ENCODE measurements around the gene SAMD4A. TPM values are rescaled to one million over a fixed set of nuclear protein-coding genes. Genes with fewer than 3 reads are reported as not detected.

The SAMD4A gene, protein sequence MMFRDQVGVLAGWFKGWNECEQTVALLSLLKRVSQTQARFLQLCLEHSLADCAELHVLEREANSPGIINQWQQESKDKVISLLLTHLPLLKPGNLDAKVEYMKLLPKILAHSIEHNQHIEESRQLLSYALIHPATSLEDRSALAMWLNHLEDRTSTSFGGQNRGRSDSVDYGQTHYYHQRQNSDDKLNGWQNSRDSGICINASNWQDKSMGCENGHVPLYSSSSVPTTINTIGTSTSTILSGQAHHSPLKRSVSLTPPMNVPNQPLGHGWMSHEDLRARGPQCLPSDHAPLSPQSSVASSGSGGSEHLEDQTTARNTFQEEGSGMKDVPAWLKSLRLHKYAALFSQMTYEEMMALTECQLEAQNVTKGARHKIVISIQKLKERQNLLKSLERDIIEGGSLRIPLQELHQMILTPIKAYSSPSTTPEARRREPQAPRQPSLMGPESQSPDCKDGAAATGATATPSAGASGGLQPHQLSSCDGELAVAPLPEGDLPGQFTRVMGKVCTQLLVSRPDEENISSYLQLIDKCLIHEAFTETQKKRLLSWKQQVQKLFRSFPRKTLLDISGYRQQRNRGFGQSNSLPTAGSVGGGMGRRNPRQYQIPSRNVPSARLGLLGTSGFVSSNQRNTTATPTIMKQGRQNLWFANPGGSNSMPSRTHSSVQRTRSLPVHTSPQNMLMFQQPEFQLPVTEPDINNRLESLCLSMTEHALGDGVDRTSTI
- 11.3 and 13.0 TPM in 2 replicates for total RNA-seq

DNA sequence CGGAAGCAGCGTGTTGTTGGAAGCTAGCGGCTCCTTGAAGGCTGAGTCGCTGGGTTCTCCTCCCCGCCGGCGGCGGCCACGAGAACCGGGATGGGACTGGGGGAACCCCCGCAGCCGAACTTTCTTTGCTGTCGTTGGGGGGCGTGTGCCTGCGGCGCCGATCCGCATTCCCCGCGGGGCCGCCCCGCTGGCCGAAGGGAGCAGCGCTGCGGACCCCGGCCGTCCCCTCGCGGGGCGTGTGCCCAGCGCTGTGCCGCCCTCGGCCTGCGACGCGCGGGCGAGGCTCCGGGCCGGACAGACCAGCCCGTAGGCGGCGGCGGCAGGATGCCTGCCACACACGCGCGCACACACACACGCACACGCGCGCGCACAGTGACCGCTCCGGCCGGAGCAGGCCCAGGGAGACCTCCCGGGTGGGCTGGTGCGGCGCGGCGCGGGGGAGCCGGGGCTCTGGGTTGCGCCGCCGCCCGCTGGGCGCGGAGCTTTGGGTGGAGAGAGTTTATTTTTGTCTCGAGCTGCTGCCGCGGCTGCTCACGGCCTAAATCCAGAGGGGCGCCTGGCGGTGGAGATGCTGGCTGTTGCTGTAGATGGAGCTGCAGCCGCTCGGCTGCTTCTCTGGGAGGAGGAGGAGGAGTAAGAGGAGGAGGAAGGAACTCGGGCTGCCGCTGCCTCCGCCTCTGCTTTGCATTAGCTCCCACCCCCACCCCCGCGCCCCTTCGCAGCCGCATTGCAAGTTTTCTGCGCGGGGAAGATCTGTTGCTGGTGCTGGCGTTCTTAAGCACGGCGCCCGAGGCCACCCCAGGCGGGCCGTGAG, at the start of gene SAMD4A:
Gene SAMD4A, plus strand, starts transcription at position 719 of the 814 bp plus-strand sequence. CDS start 789 bp downstream, outside the sequence.

Other genes with a start within 250 kb of the SAMD4A start
- gene CDKN3, start 170.1 kb upstream of the SAMD4A start, total RNA-seq = 0.28 and 5.5 TPM in 2 replicates
- gene CNIH1, start 125.8 kb upstream of the SAMD4A start, total RNA-seq = 59.5 and 99.9 TPM in 2 replicates
- gene GMFB, start 78.1 kb upstream of the SAMD4A start, total RNA-seq = 72.3 and 83.4 TPM in 2 replicates
- 11.3 and 31.1 TPM in 2 replicates for gene CGRRF1, start 57.2 kb upstream of the SAMD4A start, total RNA-seq

Measured in nasal cavity respiratory epithelium epithelial cell of viscerocranial mucosa (primary cell).